HG03460 (cell line): ENCODE results near the gene RRP8.
A peak's percentile ranks its signal among the peaks of the same experiment; 100 is the strongest.

Experiments
- ATAC-seq: cut with Tn5 transposase; IDR thresholded peaks from one replicate; pipeline ENCODE4 v1.9.1; 2021; ENCODE audit not compliant: unreplicated experiment

Gene RRP8

GRCh38 chr11:6603287-6604080 lies at the start of gene RRP8, which contains the start of gene ILK:
Gene RRP8 (minus strand): TSS chr11:6603616. CDS start chr11:6603502, 114 bp downstream.
Gene ILK (plus strand): TSS chr11:6603774. CDS start chr11:6604272, 498 bp downstream.
- ATAC-seq: peak; percentile 62

DNA sequence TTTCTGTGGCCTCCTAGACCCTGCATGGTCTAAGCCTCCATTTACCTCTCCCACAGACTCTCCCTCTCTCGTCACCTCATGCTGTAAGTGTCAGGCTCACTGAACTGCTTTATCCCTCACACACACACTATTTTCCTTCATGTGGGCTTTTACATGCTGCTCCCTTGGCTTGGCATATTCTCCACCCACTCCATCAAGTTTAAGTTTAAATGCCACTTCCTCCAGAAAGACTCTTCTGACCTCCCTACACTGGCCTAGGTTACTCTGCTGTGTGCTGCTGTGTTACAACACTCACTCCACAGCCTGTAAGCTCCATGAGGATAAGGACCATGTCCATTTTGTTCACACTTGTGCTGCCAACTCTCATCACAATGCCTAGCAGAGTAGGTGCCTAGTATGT lies 49.7 kb upstream of the RRP8 start:
- no peak for ATAC-seq

DNA sequence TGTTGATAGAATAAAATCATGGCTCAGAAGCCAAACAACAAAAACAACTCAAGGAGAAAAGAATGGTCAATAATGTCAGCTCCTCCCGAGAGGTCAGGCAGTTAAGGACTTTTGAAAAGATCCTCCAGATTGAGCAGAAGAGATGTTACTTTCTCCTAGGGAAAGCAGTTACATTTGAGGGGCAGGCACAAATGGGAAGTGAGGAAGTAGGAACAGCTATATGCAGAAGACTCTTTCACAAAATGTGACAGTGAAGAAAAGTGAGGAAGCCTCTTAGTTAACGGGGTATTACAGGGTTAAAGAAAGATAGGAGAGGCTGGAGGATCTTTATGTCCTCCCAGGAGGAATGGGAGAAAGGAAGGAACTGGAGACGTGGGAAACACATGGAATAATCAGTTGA lies 48.8 kb upstream of the RRP8 start:
- no peak for ATAC-seq

- no peak for ATAC-seq
These were observed 47.6 kb upstream of the RRP8 start for GRCh38 chr11:6650980-6651379.

GRCh38 chr11:6650104-6650503 lies 46.7 kb upstream of the RRP8 start:
- ATAC-seq: no peak

DNA sequence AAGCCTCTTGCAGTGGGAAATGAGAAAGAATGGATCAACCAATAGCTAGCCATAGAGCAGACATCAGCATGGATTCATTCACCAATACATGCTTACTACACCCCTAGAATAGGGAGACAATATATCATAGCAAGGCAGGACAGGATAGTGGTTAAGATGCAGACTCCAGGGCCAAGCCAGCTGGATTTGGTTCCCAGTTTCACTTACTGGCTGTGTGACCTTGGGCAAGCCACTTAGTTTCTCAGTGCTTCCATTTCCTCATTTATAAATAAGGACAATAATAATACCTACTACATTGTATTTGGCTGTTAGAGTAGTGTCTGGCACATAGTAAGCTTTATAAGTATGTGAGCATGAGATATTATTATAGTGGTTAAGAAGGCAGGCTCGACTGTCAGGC lies 45.1 kb upstream of the RRP8 start:
- no peak for ATAC-seq

- ATAC-seq: no peak
These were observed 44.4 kb upstream of the RRP8 start for GRCh38 chr11:6647836-6648235.

- ATAC-seq: peak; percentile 94
These were observed 43.7 kb upstream of the RRP8 start for GRCh38 chr11:6646918-6647679.

DNA sequence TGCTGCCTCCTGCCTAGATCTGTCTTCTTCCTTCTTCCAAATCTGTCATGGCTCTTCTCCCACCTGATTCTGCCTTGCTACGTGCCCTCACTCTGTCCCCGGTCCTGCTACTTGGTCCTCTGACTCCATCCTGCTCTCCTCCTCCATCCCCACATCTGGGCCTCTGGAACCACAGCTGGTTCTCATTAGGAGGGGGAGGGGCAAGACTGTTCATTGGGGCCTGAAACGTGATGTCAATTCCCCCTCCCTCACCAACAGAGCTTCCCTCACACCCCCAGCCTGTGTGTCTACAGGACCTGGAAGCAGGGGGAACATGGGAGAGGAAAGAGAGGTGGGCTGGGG lies 43.1 kb upstream of the RRP8 start:
- no peak for ATAC-seq

- ATAC-seq: no peak
These were observed 42.7 kb upstream of the RRP8 start for GRCh38 chr11:6646071-6646470.

DNA sequence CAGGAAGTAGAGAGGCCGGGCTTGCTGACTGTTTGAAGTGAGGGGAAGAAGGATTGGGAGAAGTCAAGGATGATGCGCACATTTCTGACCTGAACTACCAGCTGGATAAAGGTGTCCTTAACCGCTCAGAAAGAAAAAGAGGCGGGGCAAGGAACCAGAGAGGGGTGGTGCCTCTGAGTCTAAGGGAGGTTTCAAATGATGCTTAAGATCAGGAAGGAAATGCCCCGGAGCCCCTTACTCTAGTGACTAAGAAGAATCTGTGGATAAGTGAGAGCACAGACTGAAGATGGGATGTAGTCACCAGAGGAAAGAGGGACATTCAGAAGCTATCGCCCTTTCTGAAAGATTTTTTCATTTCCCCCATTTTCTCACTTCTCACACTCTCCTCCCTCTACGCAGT lies 39.5 kb upstream of the RRP8 start:
- ATAC-seq: no peak

GRCh38 chr11:6640985-6641701 lies 37.7 kb upstream of the RRP8 start:
- no peak for ATAC-seq

DNA sequence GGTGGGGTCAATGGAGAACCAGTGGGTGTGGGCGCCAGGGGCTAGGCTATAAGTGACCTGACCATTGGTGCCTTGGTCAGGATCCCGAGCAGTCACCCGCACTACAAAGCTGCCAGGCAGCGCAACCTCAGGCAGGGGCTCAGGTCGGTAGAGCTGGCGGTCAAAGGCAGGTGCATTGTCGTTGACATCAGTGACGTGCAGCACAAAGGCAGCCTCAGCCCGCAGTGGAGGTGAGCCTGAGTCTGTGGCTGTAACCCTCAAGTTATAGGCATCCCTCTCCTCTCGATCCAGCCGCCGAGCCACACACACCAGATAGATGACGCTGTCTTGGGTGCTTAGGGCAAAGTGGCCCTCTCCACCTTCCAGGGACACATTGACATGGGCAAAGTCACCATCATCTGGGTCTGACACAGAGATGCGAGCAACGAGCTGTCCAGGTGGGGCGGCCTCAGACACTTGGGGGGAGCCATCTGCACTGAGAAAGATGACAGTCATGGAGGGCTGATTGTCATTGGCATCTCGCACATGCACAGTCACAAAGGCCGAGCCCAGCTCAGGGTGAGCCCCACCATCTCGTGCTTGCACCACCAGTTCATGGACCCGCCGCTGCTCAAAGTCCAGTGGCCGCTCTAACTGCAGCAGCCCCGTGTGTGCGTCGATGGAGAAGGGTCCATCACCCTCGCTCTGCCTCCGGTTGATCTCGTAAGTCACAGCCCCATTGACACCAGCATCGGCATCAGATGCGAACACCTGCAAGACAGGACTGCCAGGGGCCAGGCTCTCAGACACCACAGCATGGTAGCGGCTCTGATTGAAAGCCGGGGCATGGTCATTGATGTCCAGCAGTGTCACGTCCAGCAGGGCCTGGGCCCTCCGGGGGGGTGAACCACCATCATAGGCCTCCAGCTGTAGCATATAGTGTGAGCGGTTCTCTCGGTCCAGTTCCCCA lies 36.9 kb upstream of the RRP8 start:
- ATAC-seq: no peak

DNA sequence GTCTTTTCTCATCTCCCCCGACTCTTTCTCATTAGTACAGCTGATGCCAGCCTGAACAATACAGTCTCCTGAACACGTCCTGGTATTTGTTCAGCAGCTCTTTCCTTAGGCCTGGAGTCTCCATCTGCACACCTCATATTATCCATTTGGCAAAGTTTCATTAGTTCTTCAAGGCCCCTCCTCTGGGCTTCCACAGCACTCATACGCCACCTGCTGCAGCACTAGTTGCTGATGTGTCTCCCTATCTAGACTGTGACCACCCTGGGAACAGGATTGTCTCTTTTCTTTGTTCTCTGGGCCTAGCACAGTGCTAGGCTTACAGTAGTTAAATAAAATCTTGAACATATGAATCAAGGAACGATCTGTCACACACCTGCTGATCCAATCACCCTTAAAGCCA lies 35.0 kb upstream of the RRP8 start:
- ATAC-seq: no peak

GRCh38 chr11:6637871-6638270 lies 34.5 kb upstream of the RRP8 start:
- no peak for ATAC-seq

- no peak for ATAC-seq
These were observed 33.1 kb upstream of the RRP8 start for GRCh38 chr11:6636480-6636879.

DNA sequence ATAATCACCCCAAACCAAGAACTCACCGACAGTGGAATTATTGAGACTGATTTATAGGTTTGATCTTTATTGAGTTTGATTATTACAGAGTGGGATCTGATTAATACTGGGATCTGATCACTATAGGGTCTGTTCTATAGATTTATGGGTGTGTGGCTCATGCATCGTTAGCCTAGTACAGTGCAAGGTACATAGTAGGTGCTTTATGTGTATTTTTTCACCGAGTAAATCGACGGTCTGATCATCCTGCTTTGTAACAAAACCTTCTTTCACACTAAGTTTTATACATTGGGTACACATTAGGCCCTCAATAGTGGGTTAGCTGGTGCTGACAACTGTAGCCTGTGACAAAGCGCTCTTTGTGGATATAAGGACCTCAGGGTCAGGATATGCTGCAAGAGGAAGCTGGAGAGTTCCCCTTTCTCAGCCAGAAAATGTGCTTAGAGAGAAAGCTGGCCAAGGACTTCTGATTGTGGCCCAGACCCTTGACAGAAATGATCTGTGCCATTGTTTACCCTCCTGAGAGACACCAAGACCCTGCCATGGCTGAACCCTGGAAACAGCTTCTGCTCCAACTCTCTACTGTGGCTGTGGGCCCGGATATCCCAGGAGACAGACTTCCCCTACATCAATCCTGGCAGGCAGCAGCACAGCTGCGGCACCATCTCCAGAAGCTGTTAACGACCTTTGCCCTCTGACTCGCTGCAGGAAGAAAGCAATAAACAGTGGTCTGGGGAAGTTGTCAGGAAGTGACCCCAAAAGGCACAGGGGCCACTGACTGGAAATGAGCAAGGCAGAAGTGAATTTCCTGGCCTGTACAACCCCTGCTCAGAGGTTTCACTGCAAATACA lies 31.9 kb upstream of the RRP8 start:
- no peak for ATAC-seq

DNA sequence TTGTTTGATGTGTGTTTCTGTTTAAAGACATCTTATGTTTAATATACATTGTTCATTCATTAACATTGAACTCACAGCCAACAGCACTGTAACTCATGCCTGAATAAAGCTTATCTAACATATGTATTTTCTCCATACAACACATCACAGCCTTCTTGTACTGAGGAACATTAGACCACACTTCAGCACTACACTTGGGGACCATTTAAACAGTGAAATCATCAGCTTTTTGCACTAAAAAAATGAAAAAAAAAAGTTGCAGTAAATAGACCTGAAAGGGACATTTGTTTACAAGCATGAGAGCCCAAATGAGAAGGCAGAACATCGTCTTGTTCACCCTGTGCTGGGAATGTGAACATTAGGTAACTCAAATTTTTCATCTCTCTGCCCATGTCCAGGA lies 31.1 kb upstream of the RRP8 start:
- ATAC-seq: no peak
